ENCODE results near the gene REEP1. TPM values are rescaled to one million over a fixed set of nuclear protein-coding genes. Genes with fewer than 3 reads are reported as not detected.

Gene REEP1
- total and polyA plus RNA-seq, 9 of the 15 experiments (the other 6 are each of a cell fraction or from before 2014, with no cell fraction given), result 0.11 to 0.67 (median 0.13) TPM

GRCh38 chr2:86216575-86217555, 120.6 kb downstream of the REEP1 start (continued):
- TF ChIP-seq ATF2 (CRISPR knock-in tag; IDR thresholded peaks at IDR 0.05) (no peak), ZNF778 (CRISPR knock-in tag; IDR thresholded peaks at IDR 0.05) (no peak), FUS (optimal IDR thresholded peaks at IDR 0.05; ENCODE audit: low read depth, low read length) (no peak), MGA (IDR thresholded peaks at IDR 0.05) (peak; percentile 80), RHOXF2B (CRISPR knock-in tag; conservative IDR thresholded peaks at IDR 0.05) (no peak), STAG1 (CRISPR knock-in tag; IDR thresholded peaks at IDR 0.05; ENCODE audit: borderline replicate concordance) (no peak), SLC30A9 (CRISPR knock-in tag; IDR thresholded peaks at IDR 0.05) (no peak), HINFP (tag; conservative IDR thresholded peaks at IDR 0.05; ENCODE audit: low read depth) (no peak)
